Stomach (tissue), 4 donors: Measurements from ENCODE around the gene NPAP1.

Source experiments
- EP300 ChIP-seq: sonication (generic); formaldehyde crosslinking; IDR thresholded peaks from one replicate; pipeline ENCODE4 v1.6.1; 2017; ENCODE audit warnings: antibody characterized with exemption
- POLR2A ChIP-seq, 4 donors: fragments of 450-650 bp; IDR thresholded peaks; one replicate each; pipeline ENCODE4 v1.6.1; 2016; ENCODE audit warnings: antibody characterized with exemption in 4 of 4, control low read depth in 2 of 4, mild to moderate bottlenecking in 1 of 4, moderate library complexity in 1 of 4
- POLR2AphosphoS5 ChIP-seq, 3 donors: sonication (generic); formaldehyde crosslinking; IDR thresholded peaks; one replicate each; pipeline ENCODE4 v1.6.1; 2016; ENCODE audit warnings: antibody characterized with exemption in 3 of 3
- TF ChIP-seq, protein P1 (sequence below), 7 experiments: fragments of 450-650 bp in 4 of 7; fragments of 200-600 bp in 3 of 7; sonication (generic) in 3 of 7; IDR thresholded peaks; one replicate each; pipeline ENCODE4 v1.5.1; 2016 to 2019; ENCODE audit warnings: antibody characterized with exemption in 7 of 7, control low read depth in 2 of 7, mild to moderate bottlenecking in 1 of 7

DNA sequence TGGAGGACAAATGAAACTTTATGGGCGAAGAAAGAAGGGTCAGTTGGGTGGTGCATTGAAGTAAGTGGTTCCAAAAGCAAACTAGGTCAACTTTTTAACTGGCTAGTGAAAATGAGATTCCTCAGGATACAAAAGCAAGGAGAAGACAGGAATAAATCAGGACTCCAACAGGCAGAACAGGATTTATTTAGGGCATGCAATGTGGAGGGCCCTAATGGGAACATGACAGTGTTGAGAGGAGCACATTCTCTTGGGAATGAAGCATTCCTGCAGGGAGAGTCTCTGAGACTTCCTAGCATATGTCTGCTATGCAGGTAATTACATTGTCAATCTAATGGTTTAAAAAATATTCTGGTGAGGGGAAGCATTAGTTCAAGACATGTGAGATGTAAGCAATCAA is 8.7 kb downstream of the NPAP1 start:
- TF ChIP-seq, protein P1, sequence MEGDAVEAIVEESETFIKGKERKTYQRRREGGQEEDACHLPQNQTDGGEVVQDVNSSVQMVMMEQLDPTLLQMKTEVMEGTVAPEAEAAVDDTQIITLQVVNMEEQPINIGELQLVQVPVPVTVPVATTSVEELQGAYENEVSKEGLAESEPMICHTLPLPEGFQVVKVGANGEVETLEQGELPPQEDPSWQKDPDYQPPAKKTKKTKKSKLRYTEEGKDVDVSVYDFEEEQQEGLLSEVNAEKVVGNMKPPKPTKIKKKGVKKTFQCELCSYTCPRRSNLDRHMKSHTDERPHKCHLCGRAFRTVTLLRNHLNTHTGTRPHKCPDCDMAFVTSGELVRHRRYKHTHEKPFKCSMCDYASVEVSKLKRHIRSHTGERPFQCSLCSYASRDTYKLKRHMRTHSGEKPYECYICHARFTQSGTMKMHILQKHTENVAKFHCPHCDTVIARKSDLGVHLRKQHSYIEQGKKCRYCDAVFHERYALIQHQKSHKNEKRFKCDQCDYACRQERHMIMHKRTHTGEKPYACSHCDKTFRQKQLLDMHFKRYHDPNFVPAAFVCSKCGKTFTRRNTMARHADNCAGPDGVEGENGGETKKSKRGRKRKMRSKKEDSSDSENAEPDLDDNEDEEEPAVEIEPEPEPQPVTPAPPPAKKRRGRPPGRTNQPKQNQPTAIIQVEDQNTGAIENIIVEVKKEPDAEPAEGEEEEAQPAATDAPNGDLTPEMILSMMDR (IDR thresholded peaks at IDR 0.05): no peak
- no peak for TF ChIP-seq POLR2A (IDR thresholded peaks at IDR 0.05)
- no peak for TF ChIP-seq POLR2AphosphoS5 (IDR thresholded peaks at IDR 0.05)
- TF ChIP-seq EP300: no peak
